NOMO-1 (cell line): ENCODE results near the gene LRRC55.

Source experiments
- DNase-seq, 2 experiments: peaks; one replicate each; lab custom pipeline; 2025; ENCODE audit not compliant: unreplicated experiment in 2 of 2; lab: John Stamatoyannopoulos, UW

LRRC55 gene

GRCh38 chr11:57199330-57199729 lies 17.6 kb downstream of the LRRC55 start:
- no peak for DNase-seq

- DNase-seq = no peak
These were observed 19.2 kb downstream of the LRRC55 start for GRCh38 chr11:57200917-57201316.

GRCh38 chr11:57202281-57202680 lies 20.5 kb downstream of the LRRC55 start:
- no peak for DNase-seq

GRCh38 chr11:57203359-57203758 lies 21.6 kb downstream of the LRRC55 start:
- no peak for DNase-seq

- DNase-seq = no peak
These were observed 22.2 kb downstream of the LRRC55 start for GRCh38 chr11:57203882-57204480.

- no peak for DNase-seq
These were observed 23.4 kb downstream of the LRRC55 start for GRCh38 chr11:57205041-57205641.

- DNase-seq = no peak
These were observed 25.4 kb downstream of the LRRC55 start for GRCh38 chr11:57207168-57207567.

GRCh38 chr11:57210781-57211180 lies 29.0 kb downstream of the LRRC55 start:
- no peak for DNase-seq

- peak; percentile 70 to 76 for DNase-seq
These were observed 31.8 kb downstream of the LRRC55 start for GRCh38 chr11:57213342-57214097.

GRCh38 chr11:57214098-57214417 lies 32.3 kb downstream of the LRRC55 start:
- DNase-seq = no peak

- no peak for DNase-seq
These were observed 32.7 kb downstream of the LRRC55 start for GRCh38 chr11:57214494-57214893.

- DNase-seq = no peak
These were observed 34.7 kb downstream of the LRRC55 start for GRCh38 chr11:57216463-57216862.

GRCh38 chr11:57217053-57217452 lies 35.3 kb downstream of the LRRC55 start:
- DNase-seq = no peak

- peak; percentile 68 to 72 for DNase-seq
These were observed 37.4 kb downstream of the LRRC55 start for GRCh38 chr11:57219021-57219627.

- no peak for DNase-seq
These were observed 40.5 kb downstream of the LRRC55 start for GRCh38 chr11:57222239-57222638.

- no peak for DNase-seq
These were observed 41.8 kb downstream of the LRRC55 start for GRCh38 chr11:57223601-57224000.

GRCh38 chr11:57224128-57224527 lies 42.4 kb downstream of the LRRC55 start:
- no peak for DNase-seq

- DNase-seq = no peak
These were observed 42.8 kb downstream of the LRRC55 start for GRCh38 chr11:57224537-57224936.

GRCh38 chr11:57228600-57228999 lies 46.8 kb downstream of the LRRC55 start:
- DNase-seq = no peak

- no peak for DNase-seq
These were observed 48.6 kb downstream of the LRRC55 start for GRCh38 chr11:57230316-57230715.

GRCh38 chr11:57230791-57231538 lies 49.2 kb downstream of the LRRC55 start:
- no peak for DNase-seq
